HepG2 (cell line): ENCODE results near the gene NTN4. TPM values are rescaled to one million over a fixed set of nuclear protein-coding genes. Genes with fewer than 3 reads are reported as not detected.

Experiments
- FOXA3 ChIP-seq: IDR thresholded peaks from 2 replicates; pipeline ENCODE4 v1.6.1; 2016; ENCODE audit warnings: missing genetic modification reagents, missing compliant biosample characterization
- GTF2F1 ChIP-seq: fragments of 150-350 bp; IDR thresholded peaks from 2 replicates; pipeline ENCODE4 v1.6.1; 2014; ENCODE audit warnings: low read length
- NR2F6 ChIP-seq, 2 experiments: IDR thresholded peaks; 2 replicates each; pipeline ENCODE4 v1.6.1; 2016; ENCODE audit warnings: antibody characterized with exemption in 1 of 2, mild to moderate bottlenecking in 1 of 2
- NRL ChIP-seq: sonication (generic); formaldehyde crosslinking; IDR thresholded peaks from 2 replicates; pipeline ENCODE4 v1.5.0; 2020; ENCODE audit warnings: missing genetic modification reagents, mild to moderate bottlenecking, moderate library complexity, borderline replicate concordance
- SIN3B ChIP-seq: fragments of 150-350 bp; IDR thresholded peaks from 2 replicates; pipeline ENCODE4 v1.6.1; 2014; ENCODE audit warnings: low read length
- TGIF2 ChIP-seq: IDR thresholded peaks from 2 replicates; pipeline ENCODE4 v1.6.1; 2016; ENCODE audit warnings: control low read depth, missing compliant biosample characterization
- ZFP82 ChIP-seq: sonication (generic); formaldehyde crosslinking; IDR thresholded peaks from 2 replicates; pipeline ENCODE4 v1.5.1; 2020; ENCODE audit warnings: mild to moderate bottlenecking, missing genetic modification reagents, borderline replicate concordance
- ZNF142 ChIP-seq: sonication (generic); formaldehyde crosslinking; IDR thresholded peaks from 2 replicates; pipeline ENCODE4 v1.4.0; 2020; ENCODE audit warnings: missing genetic modification reagents
- ZNF205 ChIP-seq: IDR thresholded peaks from 2 replicates; pipeline ENCODE4 v1.6.1; 2018; ENCODE audit warnings: missing biosample characterization, missing genetic modification reagents
- ZNF460 ChIP-seq: sonication (generic); formaldehyde crosslinking; IDR thresholded peaks from 2 replicates; pipeline ENCODE4 v1.5.1; 2020; ENCODE audit warnings: missing genetic modification reagents, mild to moderate bottlenecking, borderline replicate concordance
- ZNF678 ChIP-seq: sonication (generic); formaldehyde crosslinking; IDR thresholded peaks from 2 replicates; pipeline ENCODE4 v1.4.0; 2020; ENCODE audit warnings: mild to moderate bottlenecking, missing genetic modification reagents
- ZUFSP ChIP-seq: sonication (generic); formaldehyde crosslinking; IDR thresholded peaks from 2 replicates; pipeline ENCODE4 v1.9.0; 2021; ENCODE audit warnings: missing genetic modification reagents, mild to moderate bottlenecking, borderline replicate concordance
- polyA plus RNA-seq, 8 experiments: library from polyadenylated mRNA; depleted of rRNA in 3 of 8; stranded (reverse) in 7 of 8; unstranded in 1 of 8; fragments of >200 nt; fragmentation: Illumina TruSeq in 4 of 8; extraction: Trizol in 4 of 8; gene quantifications; 2 replicates each; pipeline versions ENCODE4 v1.2.1 to v1.2.3, GENCODE V29; 2011 to 2016; ENCODE audit warnings: low read depth in 4 of 8, missing spikeins in 1 of 8, mixed read lengths in 1 of 8; ENCODE audit not compliant: insufficient read depth in 1 of 8
- total RNA-seq, 5 experiments: library from RNA; depleted of rRNA; stranded (reverse); fragments of >200 nt; fragmentation: Illumina TruSeq; extraction: Trizol; gene quantifications; 2 replicates each; pipeline ENCODE4 v1.2.3, GENCODE V29; 2016; ENCODE audit warnings: low read depth in 1 of 5
- TF ChIP-seq, protein P1 (sequence below): sonication (generic); formaldehyde crosslinking; IDR thresholded peaks from 2 replicates; pipeline ENCODE4 v1.8.0; 2022; ENCODE audit warnings: mild to moderate bottlenecking, missing genetic modification reagents
- TF ChIP-seq, protein P2 (sequence below): sonication (generic); formaldehyde crosslinking; IDR thresholded peaks from 2 replicates; pipeline ENCODE4 v1.8.0; 2022; ENCODE audit warnings: missing genetic modification reagents, low read depth, mild to moderate bottlenecking, borderline replicate concordance
- TF ChIP-seq, protein P3 (sequence below): sonication (generic); formaldehyde crosslinking; IDR thresholded peaks from 2 replicates; pipeline ENCODE4 v1.8.0; 2023; ENCODE audit warnings: mild to moderate bottlenecking, missing genetic modification reagents

Gene NTN4
- total and polyA plus RNA-seq, 2 of the 13 experiments (the other 11 are each of a cell fraction or from before 2014, with no cell fraction given): 7.8 to 11.5 TPM

DNA sequence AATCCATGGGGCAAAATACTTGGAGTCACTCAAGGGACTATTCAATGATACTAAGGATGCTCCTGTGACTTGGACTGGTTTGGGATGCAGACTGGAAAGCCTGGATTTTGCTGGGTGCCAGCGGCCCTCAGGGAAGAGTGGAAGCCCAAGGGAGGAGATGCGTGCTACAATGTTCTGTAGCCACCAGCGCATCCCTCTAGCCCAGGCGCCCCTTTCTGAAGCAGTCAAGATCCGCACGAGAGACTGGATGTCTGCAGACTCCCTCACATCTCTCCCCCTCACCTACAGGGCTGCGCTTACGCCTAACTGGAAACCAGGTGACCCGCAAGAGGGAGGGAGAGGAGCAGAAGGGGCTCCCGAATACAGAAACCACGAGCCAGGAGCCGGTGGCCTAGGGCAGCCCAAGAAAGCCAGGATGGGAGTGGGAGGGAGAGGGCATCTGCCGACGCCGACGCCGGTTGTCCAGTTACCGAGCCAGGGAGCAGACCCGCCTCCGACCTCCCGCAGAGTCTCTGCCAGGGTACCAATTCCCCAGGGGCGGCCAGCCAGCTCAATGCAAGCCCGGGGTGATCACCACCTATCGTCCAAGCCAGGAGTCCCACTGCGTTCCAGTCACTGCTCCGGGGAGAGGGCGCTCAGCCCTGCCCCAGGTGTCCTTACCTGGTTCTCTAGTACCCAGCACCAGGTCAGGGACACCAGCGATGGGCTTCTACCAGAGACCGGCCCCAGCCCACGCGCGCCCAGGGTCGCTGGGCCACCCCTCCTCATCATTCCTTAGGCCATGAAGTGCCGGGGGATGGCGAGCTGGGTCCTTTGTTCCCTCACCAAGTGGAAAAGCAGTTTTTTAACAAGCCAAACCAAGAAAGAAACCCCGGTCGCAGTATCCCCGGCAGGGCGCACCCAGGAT lies 1.2 kb downstream of the NTN4 start (continued):
- peak; percentile 73; the same call in 1 of the 2 replicates for TF ChIP-seq NRL (CRISPR knock-in tag)
- TF ChIP-seq NR2F6 (IDR thresholded peaks at IDR 0.05): no peak
- 0 out of 2 replicates have a peak, but pooled peaks have one; percentile 8 for TF ChIP-seq NR2F6 (CRISPR knock-in tag; IDR thresholded peaks at IDR 0.05)
- TF ChIP-seq ZNF678 (CRISPR knock-in tag): no peak
- TF ChIP-seq SIN3B: no peak
- TF ChIP-seq GTF2F1: no peak
- no peak for TF ChIP-seq ZNF205 (CRISPR knock-in tag)
- TF ChIP-seq, protein P1, sequence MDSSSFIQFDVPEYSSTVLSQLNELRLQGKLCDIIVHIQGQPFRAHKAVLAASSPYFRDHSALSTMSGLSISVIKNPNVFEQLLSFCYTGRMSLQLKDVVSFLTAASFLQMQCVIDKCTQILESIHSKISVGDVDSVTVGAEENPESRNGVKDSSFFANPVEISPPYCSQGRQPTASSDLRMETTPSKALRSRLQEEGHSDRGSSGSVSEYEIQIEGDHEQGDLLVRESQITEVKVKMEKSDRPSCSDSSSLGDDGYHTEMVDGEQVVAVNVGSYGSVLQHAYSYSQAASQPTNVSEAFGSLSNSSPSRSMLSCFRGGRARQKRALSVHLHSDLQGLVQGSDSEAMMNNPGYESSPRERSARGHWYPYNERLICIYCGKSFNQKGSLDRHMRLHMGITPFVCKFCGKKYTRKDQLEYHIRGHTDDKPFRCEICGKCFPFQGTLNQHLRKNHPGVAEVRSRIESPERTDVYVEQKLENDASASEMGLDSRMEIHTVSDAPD (CRISPR knock-in tag): no peak
- TF ChIP-seq, protein P2, sequence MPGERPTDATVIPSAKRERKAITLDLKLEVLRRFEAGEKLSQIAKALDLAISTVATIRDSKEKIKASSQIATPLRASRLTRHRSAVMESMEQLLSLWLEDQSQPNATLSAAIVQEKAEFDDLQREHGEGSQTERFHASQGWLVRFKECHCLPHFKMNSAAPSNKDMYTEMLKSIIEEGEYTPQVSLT (CRISPR knock-in tag): no peak
- 0 out of 2 replicates have a peak, but pooled peaks have one; percentile 11 for TF ChIP-seq TGIF2 (CRISPR knock-in tag)
- TF ChIP-seq ZNF460 (CRISPR knock-in tag): no peak
- TF ChIP-seq, protein P3, sequence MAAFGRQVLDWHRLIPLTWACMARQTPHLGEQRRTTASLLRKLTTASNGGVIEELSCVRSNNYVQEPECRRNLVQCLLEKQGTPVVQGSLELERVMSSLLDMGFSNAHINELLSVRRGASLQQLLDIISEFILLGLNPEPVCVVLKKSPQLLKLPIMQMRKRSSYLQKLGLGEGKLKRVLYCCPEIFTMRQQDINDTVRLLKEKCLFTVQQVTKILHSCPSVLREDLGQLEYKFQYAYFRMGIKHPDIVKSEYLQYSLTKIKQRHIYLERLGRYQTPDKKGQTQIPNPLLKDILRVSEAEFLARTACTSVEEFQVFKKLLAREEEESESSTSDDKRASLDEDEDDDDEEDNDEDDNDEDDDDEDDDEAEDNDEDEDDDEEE: 0 out of 2 replicates have a peak, but pooled peaks have one; percentile 44
- TF ChIP-seq ZFP82: 0 out of 2 replicates have a peak, but pooled peaks have one; percentile 11
- no peak for TF ChIP-seq FOXA3 (CRISPR knock-in tag)
- TF ChIP-seq ZNF142 (CRISPR knock-in tag): no peak
- no peak for TF ChIP-seq ZUFSP (CRISPR knock-in tag)
